ENCODE measurements around the gene PCDH18.
A peak's percentile ranks its signal among the peaks of the same experiment; 100 is the strongest.
"Not testable (repeated sequence)": the region's sequence is repeated elsewhere in the genome, so short reads cannot be mapped to it uniquely, and the experiment has no call there.

Gene PCDH18

GRCh38 chr4:137531986-137532868 is at the start of gene PCDH18:
PCDH18 (minus strand) TSS chr4:137532494; CDS start chr4:137532088, 406 bp downstream.
- DNase-seq (ENCODE audit: low read depth in 3 of 3): peak in 1 of 3 experiments; percentile 1

- DNase-seq (ENCODE audit: low read depth in 3 of 3): no peak
Measured at GRCh38 chr4:137576446-137576845, 44.2 kb upstream of the PCDH18 start.

GRCh38 chr4:137572647-137573046 is 40.4 kb upstream of the PCDH18 start:
- no peak for DNase-seq (ENCODE audit: low read depth in 3 of 3)

DNA sequence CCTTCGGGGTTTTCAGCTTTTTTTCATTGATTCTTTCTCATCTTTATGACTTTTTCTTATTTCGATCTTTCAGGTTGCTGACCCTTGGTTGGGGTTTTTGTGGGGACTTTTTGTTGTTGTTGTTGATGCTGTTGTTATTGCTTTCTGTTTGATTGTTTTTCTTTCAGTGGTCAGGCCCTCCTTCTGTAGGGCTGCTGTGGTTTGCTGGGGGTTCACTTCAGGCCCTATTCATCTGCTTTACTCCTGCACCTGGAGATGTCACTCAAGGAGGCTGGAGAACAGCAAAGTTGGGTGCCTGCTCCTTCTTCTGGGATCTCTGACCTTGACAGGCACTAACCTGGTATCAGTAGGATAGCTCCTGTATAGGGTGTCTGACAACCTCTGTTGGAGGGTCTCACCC is 39.9 kb upstream of the PCDH18 start:
- DNase-seq (ENCODE audit: low read depth in 3 of 3): no peak

- no peak for DNase-seq (ENCODE audit: low read depth in 3 of 3)
Measured at GRCh38 chr4:137559801-137560200, 27.5 kb upstream of the PCDH18 start.

GRCh38 chr4:137558951-137559350 is 26.7 kb upstream of the PCDH18 start:
- no peak for DNase-seq (ENCODE audit: low read depth in 3 of 3)

DNA sequence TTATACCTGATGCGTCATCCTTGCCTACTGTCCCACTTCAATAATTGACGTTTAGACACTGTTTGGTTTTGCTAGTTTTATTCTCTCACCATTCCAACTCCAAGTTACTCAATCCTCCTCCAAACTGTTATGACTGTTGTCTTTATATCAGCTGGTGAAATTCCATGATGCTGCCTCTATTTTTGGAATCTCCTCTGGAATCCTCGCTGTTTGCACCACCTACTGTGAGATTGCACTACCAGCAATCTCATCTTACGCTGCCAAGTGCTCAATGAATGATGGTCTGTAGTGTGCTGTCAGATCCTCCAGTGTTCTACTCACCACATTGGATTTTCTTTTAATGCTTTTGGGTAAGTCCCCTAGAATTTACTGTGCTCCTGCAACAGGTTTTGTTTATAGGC is 13.2 kb upstream of the PCDH18 start:
- no peak for DNase-seq (ENCODE audit: low read depth in 3 of 3)

DNA sequence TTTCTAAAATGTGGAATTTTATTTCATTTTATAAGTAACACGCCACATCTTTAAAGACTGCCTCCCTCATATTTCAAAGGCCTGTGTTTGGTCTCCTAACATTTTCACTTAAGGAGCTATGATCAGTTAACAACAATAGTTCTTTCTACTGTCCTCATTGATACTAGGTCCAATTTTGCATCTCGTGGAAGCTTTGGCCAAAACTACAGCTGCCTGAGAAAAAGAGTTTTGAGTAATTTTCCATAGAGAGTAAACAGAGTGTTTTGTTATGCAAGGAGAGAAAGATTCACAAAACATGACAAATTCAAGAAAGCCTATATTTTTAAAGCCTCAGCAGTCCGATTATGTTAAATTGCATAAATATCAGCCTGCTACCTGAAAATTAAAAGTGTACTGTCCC is 11.4 kb upstream of the PCDH18 start:
- no peak for DNase-seq (ENCODE audit: low read depth in 3 of 3)

GRCh38 chr4:137543198-137543597 is 10.9 kb upstream of the PCDH18 start:
- no peak for DNase-seq (ENCODE audit: low read depth in 3 of 3)

DNA sequence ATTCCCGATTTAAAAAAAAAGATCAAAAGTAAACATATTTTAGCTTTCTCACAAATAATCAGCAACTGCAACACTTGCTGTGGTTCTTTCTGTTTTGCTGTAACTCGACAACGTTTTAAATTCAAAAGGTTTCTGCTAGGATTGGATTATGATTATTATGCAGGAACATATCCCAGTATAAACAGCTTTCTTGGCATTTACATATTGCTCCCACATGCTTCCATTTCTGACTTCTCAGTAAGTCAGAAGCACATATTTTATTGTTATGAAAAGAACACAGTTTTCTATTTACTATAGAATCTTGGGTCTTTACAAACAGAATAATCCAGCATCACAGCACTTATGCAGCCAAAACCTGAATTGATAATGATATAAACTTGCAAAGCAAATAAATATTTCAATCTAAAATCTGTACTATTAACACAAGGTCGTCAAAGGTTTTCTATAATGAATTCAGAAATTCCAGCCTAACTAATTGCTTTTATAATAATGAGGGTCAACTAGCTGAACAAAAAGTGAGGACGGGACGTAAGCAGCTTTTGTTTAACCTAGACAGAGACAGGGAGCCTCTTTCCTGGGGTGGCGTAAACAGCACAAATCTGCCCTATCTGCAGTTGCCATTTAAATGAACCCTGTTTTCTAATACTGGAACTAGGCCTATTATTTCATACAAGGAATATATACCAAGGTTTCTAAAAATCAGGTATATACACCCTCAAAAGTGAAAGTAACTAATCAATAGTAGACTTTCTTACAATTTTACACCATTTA is 9.8 kb upstream of the PCDH18 start:
- DNase-seq (ENCODE audit: low read depth in 3 of 3): no peak

DNA sequence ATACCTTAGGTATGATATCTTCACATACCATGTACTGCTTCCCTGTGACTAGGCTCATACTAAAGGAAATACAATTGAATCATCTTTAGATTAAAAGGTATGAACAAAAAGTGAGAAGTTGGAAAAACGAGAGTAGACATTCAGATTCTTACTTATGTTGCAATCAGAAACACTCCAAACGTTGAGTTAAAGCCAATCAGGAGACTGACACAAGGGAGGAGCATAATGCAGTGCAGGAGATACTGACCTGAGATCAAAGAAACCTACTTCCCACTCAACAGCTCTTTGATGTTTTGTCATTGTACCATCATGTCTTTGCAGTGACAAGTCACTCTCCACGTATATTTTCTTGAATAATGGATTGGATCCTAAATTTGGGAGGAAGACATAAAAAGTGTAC is 8.9 kb upstream of the PCDH18 start:
- DNase-seq (ENCODE audit: low read depth in 3 of 3): no peak

DNA sequence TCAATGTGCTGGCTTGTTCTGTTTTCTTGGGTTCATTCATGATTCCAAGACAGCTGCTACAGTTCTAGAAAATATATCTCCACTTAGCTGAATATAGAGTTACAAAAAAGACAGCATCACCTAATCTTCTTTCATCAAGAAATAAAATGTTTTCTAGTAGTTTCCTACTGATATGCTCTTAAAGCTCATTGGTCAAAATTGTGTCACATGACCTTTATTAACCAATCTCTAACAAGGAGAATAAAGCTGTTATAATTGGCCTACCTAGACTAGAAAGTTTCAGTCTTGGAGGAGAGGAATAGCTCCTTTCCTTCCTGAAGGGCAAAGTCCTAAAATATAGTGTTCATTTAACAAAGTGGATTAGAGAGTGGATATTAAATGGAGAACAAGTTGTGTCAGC is 8.1 kb upstream of the PCDH18 start:
- DNase-seq (ENCODE audit: low read depth in 3 of 3): no peak

GRCh38 chr4:137538526-137538925 is 6.2 kb upstream of the PCDH18 start:
- no peak for DNase-seq (ENCODE audit: low read depth in 3 of 3)

DNA sequence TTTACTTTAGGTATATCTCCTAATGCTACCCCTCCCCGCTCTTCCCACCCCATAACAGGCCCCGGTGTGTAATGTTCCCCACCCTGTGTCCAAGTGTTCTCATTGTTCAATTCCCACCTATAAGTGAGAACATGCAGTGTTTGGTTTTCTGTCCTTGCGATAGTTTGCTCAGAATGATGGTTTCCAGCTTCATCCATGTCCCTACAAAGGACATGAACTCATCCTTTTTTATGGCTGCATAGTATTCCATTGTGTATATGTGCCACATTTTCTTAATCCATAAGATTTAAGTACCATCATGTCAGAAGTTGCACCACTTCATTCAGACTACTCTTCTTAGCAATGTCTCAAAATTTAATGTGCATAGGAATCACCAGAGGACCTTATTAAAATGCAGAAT is 5.5 kb upstream of the PCDH18 start:
- DNase-seq (ENCODE audit: low read depth in 3 of 3): not testable (repeated sequence)

GRCh38 chr4:137536789-137537561 is 4.7 kb upstream of the PCDH18 start:
- DNase-seq (ENCODE audit: low read depth in 3 of 3): no peak

DNA sequence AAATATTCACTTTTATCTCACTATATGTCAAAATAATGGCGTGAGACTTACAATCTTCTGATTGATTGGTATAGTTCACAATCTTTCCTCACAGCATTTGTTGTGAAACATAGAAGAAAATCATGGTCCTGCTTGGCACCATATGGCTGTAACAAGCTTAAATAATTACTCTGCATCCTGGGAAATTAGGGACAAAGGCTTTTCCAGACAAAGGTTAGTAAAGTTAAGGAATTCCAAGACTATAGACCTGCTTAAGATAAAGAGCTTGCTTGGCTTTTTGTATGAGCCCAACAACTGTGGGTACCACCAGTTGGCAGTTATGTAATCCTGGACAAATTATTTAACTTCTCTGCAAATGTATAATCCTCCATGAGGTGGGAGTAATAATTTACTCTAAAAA is 3.4 kb upstream of the PCDH18 start:
- no peak for DNase-seq (ENCODE audit: low read depth in 3 of 3)

DNA sequence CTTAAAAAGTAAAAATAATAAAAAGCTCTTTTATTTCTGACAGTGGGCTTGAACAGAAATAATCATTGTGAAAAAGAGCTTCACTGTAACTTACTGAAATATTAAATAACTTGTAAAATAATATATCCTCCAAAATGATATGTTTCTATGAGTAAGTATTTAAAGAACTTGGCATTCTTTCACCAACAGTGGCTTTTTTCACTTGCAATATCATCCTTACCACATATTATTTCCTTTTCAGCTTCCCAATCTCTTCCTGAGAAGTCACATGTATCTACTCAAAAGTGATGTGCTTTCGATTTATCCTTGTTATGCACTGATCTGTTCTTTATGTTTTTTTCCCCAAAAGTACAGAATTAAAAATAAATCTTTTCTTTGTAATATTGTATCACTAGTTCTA is 2.2 kb upstream of the PCDH18 start:
- no peak for DNase-seq (ENCODE audit: low read depth in 3 of 3)

- no peak for DNase-seq (ENCODE audit: low read depth in 3 of 3)
Measured at GRCh38 chr4:137533855-137534254, 1.6 kb upstream of the PCDH18 start.

DNA sequence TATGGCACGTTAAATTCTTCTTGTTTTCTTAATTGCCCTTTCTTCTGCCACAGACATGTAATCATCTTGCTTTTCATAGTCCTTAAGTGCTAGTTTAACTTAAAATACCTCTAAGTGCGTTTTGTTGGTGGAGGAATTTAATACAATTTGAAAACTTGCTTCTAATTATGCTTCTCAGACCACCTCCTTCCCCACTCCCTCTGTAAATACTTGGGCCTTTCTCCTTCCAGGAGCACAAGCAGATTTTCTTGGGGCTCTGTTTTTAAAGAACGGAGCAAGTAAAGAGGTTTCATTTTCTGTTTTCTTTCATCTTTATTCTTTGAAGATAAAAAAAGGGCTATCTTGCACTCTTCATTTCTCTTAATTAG is 559 bp upstream of the PCDH18 start:
- no peak for DNase-seq (ENCODE audit: low read depth in 3 of 3)

GRCh38 chr4:137531168-137531985 is 917 bp downstream of the PCDH18 start:
- DNase-seq (ENCODE audit: low read depth in 3 of 3): no peak

GRCh38 chr4:137530176-137530575 is 2.1 kb downstream of the PCDH18 start:
- DNase-seq (ENCODE audit: low read depth in 3 of 3): no peak
